Testis (tissue), 2 donors: ENCODE measurements around the gene COL21A1.

Experiments used
- CTCF ChIP-seq, 3 experiments: fragments of 450-650 bp in 2 of 3; fragments of 200-600 bp in 1 of 3; sonication (generic) in 1 of 3; IDR thresholded peaks; one replicate each; pipeline ENCODE4 v1.5.1; 2016 to 2019; ENCODE audit warnings: antibody characterized with exemption in 3 of 3, mild to moderate bottlenecking in 2 of 3, moderate library complexity in 1 of 3
- POLR2A ChIP-seq: fragments of 450-650 bp; IDR thresholded peaks from one replicate; pipeline ENCODE4 v1.6.1; 2017; ENCODE audit warnings: antibody characterized with exemption, mild to moderate bottlenecking, moderate library complexity

DNA sequence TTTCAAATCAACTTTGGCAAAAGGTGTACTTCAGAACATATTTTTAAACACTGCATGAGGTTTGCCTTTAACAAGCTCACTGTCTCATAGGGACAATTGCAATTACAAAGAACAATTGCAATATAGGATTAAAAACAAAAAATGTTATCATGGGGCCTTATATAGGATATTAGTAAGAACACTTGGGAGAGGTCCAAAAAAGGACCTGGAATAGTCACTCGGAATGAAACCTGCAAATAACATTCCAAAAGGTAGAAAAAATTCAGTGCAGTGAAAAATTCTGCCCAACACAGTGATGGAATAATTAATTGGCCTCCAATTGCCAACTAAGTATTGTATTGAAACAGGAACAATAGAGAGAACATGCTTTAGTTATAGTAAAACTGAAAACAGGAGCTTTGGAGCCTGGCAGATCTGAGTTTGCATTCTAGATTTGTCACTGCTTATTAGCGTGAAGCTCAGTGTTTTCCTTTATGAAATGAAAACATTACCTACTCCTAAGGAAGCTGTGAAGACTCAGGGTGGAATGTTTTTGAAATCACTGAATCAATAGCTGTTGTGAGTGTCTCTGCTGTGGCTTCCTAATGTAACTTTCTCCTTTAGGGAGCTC is 199.3 kb downstream of the COL21A1 start:
- TF ChIP-seq CTCF (IDR thresholded peaks at IDR 0.05) (no peak), POLR2A (no peak)
